HCT116 (cell line): ENCODE data around the gene CRB3. TPM values are rescaled to one million over a fixed set of nuclear protein-coding genes. Genes with fewer than 3 reads are reported as not detected.

ENCODE experiments used
- ATAC-seq: fragments of 200-7000 bp; cut with Tn5 transposase; 2 replicates; pipeline ENCODE4 v1.9.1; 2020; ENCODE audit warnings: mild to moderate bottlenecking, moderate library complexity
- BruUV-seq: library from RNA; stranded (reverse); fragments of 400-500 nt; replicated peaks from 2 replicates; lab custom pipeline; 2021; lab: Mats Ljungman, UMichigan
- CTCF ChIA-PET: fragments of 300-600 bp; sonication (Branson Sonifier 250); formaldehyde crosslinking; loops from one replicate; lab custom pipeline; 2021; ENCODE audit warnings: antibody characterized with exemption; lab: Charles Lee
- POLR2A ChIA-PET: fragments of 300-600, 350-600 bp; sonication (Branson Sonifier 250); formaldehyde crosslinking; loops from one replicate; lab custom pipeline; 2021; ENCODE audit warnings: antibody characterized with exemption; lab: Charles Lee
- RAD21 ChIA-PET, 2 experiments: fragments of 300-600 bp; sonication (Branson Sonifier 250); formaldehyde crosslinking; loops; one replicate each; lab custom pipeline; 2023; ENCODE audit warnings: low total read pairs in 2 of 2; ENCODE audit not compliant: uncharacterized antibody in 2 of 2, unreplicated experiment in 2 of 2, low non-redundant PET in 1 of 2; lab: Charles Lee
- DNase-seq: peaks from one replicate; pipeline ENCODE4 v3.0.0-alpha.2; 2010; ENCODE audit warnings: low read depth, low spot score
- H2AFZ ChIP-seq: fragments of 200-600 bp; shearing (Covaris generic), sonication (generic); 2 replicates; pipeline ENCODE4 v1.6.1; 2017; ENCODE audit warnings: low read depth, mixed run types, mixed read lengths, antibody characterized with exemption, low read length; ENCODE audit not compliant: poor library complexity, severe bottlenecking
- H3K27ac ChIP-seq: 2 replicates; pipeline ENCODE4 v1.5.1; 2012; ENCODE audit warnings: low read depth, low read length
- H3K27me3 ChIP-seq: fragments of 200-600 bp; sonication (generic); 2 replicates; pipeline ENCODE4 v1.6.1; 2016; ENCODE audit warnings: mixed run types, low read length, mixed read lengths; ENCODE audit not compliant: insufficient read depth
- H3K36me3 ChIP-seq, 2 experiments: fragments of 200-500 bp in 1 of 2; fragments of 200-600 bp in 1 of 2; sonication (Bioruptor generic) in 1 of 2; sonication (generic) in 1 of 2; 2 replicates each; pipeline versions ENCODE4 v1.5.1 to v1.6.1; 2014 to 2016; ENCODE audit warnings: low read length in 2 of 2, inconsistent platforms in 1 of 2, mixed read lengths in 1 of 2, mixed run types in 1 of 2; ENCODE audit not compliant: insufficient read depth in 2 of 2, control insufficient read depth in 1 of 2
- H3K4me1 ChIP-seq, 2 experiments: fragments of 200-600 bp in 1 of 2; sonication (generic) in 1 of 2; 2 replicates each; pipeline versions ENCODE4 v1.5.1 to v1.6.1; 2012 to 2017; ENCODE audit warnings: low read length in 2 of 2, inconsistent platforms in 1 of 2, mild to moderate bottlenecking in 1 of 2, mixed read lengths in 1 of 2, mixed run types in 1 of 2, moderate library complexity in 1 of 2; ENCODE audit not compliant: insufficient read depth in 2 of 2, control insufficient read depth in 1 of 2
- H3K4me2 ChIP-seq: fragments of 200-600 bp; sonication (generic); 2 replicates; pipeline ENCODE4 v1.6.1; 2017; ENCODE audit warnings: mixed run types, low read length, mixed read lengths
- H3K4me3 ChIP-seq, 2 experiments: fragments of 200-600 bp in 1 of 2; sonication (generic) in 1 of 2; replicated peaks in 1 of 2; 2 replicates each; pipeline ENCODE4 v1.5.1; 2011 to 2016; ENCODE audit warnings: low read length in 2 of 2, control low read depth in 1 of 2, low read depth in 1 of 2, mild to moderate bottlenecking in 1 of 2, mixed read lengths in 1 of 2, mixed run types in 1 of 2
- H3K79me2 ChIP-seq: fragments of 200-600 bp; sonication (generic); 2 replicates; pipeline ENCODE4 v1.6.1; 2017; ENCODE audit warnings: mild to moderate bottlenecking, mixed run types, low read length, moderate library complexity, mixed read lengths; ENCODE audit not compliant: insufficient read depth
- H3K9ac ChIP-seq: fragments of 200-600 bp; sonication (generic); 2 replicates; pipeline ENCODE4 v1.6.1; 2016; ENCODE audit warnings: low read length, mixed read lengths
- H3K9me2 ChIP-seq: fragments of 200-600 bp; sonication (generic), shearing (Covaris generic); 2 replicates; pipeline ENCODE4 v1.6.1; 2017; ENCODE audit warnings: mixed run types, mild to moderate bottlenecking, moderate library complexity; ENCODE audit not compliant: insufficient read depth
- H3K9me3 ChIP-seq, 2 experiments: fragments of 200-500 bp in 1 of 2; fragments of 200-600 bp in 1 of 2; sonication (Bioruptor generic) in 1 of 2; sonication (generic) in 1 of 2; 2 replicates each; pipeline ENCODE4 v1.6.1; 2014 to 2017; ENCODE audit warnings: low read length in 2 of 2, mixed read lengths in 2 of 2, inconsistent platforms in 1 of 2, low read depth in 1 of 2, mild to moderate bottlenecking in 1 of 2, mixed run types in 1 of 2, moderate library complexity in 1 of 2; ENCODE audit not compliant: control insufficient read depth in 1 of 2, insufficient read depth in 1 of 2
- H4K20me1 ChIP-seq: fragments of 200-600 bp; sonication (generic), shearing (Covaris generic); 2 replicates; pipeline ENCODE4 v1.6.1; 2017; ENCODE audit warnings: mixed run types, mild to moderate bottlenecking, moderate library complexity; ENCODE audit not compliant: insufficient read depth
- CBX3 ChIP-seq: IDR thresholded peaks from 2 replicates; pipeline ENCODE4 v1.6.1; 2012; ENCODE audit warnings: low read depth
- CEBPB ChIP-seq: IDR thresholded peaks from 2 replicates; pipeline ENCODE4 v1.6.1; 2012; ENCODE audit warnings: low read depth
- EGR1 ChIP-seq: IDR thresholded peaks from 2 replicates; pipeline ENCODE4 v1.6.1; 2012; ENCODE audit warnings: low read depth
- ELF1 ChIP-seq: IDR thresholded peaks from 2 replicates; pipeline ENCODE4 v1.6.1; 2012; ENCODE audit warnings: low read depth, borderline replicate concordance
- EZH2phosphoT487 ChIP-seq: fragments of 200-600 bp; IDR thresholded peaks from 2 replicates; pipeline ENCODE4 v1.6.1; 2018; ENCODE audit warnings: antibody characterized with exemption, borderline replicate concordance
- JUND ChIP-seq: IDR thresholded peaks from 2 replicates; pipeline ENCODE4 v1.6.1; 2012
- POLR2AphosphoS5 ChIP-seq: IDR thresholded peaks from 2 replicates; pipeline ENCODE4 v1.6.1; 2011; ENCODE audit warnings: mild to moderate bottlenecking, low read depth, low read length, moderate library complexity
- RAD21 ChIP-seq: IDR thresholded peaks from 2 replicates; pipeline ENCODE4 v1.6.1; 2012; ENCODE audit warnings: low read depth, mild to moderate bottlenecking
- SIN3A ChIP-seq: IDR thresholded peaks from 2 replicates; pipeline ENCODE4 v1.6.1; 2012; ENCODE audit warnings: low read depth
- SP1 ChIP-seq: IDR thresholded peaks from 2 replicates; pipeline ENCODE4 v1.6.1; 2012; ENCODE audit warnings: low read depth
- TCF7L2 ChIP-seq: IDR thresholded peaks from 2 replicates; pipeline ENCODE4 v1.7.0; 2011; ENCODE audit warnings: borderline replicate concordance, inconsistent platforms; ENCODE audit not compliant: insufficient read depth, insufficient read length; ENCODE audit errors: extremely low read depth
- ZFX ChIP-seq: fragments of 450-650 bp; IDR thresholded peaks from 2 replicates; pipeline ENCODE4 v1.6.1; 2017
- ZNF274 ChIP-seq: fragments of 200-500 bp; sonication (Bioruptor generic); IDR thresholded peaks from 2 replicates; pipeline ENCODE4 v1.6.1; 2014; ENCODE audit warnings: mild to moderate bottlenecking, low read depth, low read length, inconsistent platforms
- intact Hi-C: fragments of 100-400 bp; cut with micrococcal nuclease; formaldehyde crosslinking; loops from 2 replicates; pipeline ENCODE4 v1.10.0; 2022
- total RNA-seq: library from RNA; stranded (reverse); gene quantifications from one replicate; pipeline ENCODE4 v1.2.1, GENCODE V29; 2021; ENCODE audit not compliant: unreplicated experiment
- TF ChIP-seq, protein P1 (sequence below): IDR thresholded peaks from 2 replicates; pipeline ENCODE4 v1.6.1; 2011; ENCODE audit warnings: mild to moderate bottlenecking, low read length, moderate library complexity; ENCODE audit not compliant: insufficient replicate concordance; ENCODE audit errors: extremely low read depth
- TF ChIP-seq, protein P2 (sequence below): IDR thresholded peaks from 2 replicates; pipeline ENCODE4 v1.6.1; 2012
- TF ChIP-seq, protein P3 (sequence below): IDR thresholded peaks from 2 replicates; pipeline ENCODE4 v1.6.1; 2012
- TF ChIP-seq, protein P4 (sequence below): IDR thresholded peaks from 2 replicates; pipeline ENCODE4 v1.6.1; 2012; ENCODE audit warnings: low read depth

Gene CRB3
- total RNA-seq, 1 experiment from 2014 or later = 40.5 TPM

DNA sequence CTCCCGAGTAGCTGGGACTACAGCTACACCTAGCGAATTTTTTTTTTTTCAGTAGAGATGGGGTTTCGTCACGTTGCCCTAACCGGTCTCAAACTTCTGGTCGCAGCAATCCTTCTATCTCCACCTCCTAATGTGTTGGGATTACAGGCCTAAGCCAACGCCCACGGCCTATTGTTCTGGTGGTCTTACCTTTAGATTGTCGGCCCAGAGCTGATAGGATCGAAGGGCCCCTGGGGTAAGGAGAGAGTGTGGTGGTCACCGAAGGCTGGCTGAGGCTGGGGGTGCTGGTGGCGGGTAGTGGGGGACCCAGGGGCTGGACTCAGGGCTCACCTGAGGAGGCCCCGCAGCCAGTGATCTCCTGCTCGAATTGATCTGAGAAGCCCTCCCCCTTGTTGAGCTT, 7.0 kb downstream of the CRB3 start:
- Histone ChIP-seq H4K20me1 (no peaks in the 10 kb centered on the region), H2AFZ (no peak overlapping the region)
- CTCF ChIA-PET = no interaction called here
- no peak for DNase-seq
- TF ChIP-seq, protein P1, sequence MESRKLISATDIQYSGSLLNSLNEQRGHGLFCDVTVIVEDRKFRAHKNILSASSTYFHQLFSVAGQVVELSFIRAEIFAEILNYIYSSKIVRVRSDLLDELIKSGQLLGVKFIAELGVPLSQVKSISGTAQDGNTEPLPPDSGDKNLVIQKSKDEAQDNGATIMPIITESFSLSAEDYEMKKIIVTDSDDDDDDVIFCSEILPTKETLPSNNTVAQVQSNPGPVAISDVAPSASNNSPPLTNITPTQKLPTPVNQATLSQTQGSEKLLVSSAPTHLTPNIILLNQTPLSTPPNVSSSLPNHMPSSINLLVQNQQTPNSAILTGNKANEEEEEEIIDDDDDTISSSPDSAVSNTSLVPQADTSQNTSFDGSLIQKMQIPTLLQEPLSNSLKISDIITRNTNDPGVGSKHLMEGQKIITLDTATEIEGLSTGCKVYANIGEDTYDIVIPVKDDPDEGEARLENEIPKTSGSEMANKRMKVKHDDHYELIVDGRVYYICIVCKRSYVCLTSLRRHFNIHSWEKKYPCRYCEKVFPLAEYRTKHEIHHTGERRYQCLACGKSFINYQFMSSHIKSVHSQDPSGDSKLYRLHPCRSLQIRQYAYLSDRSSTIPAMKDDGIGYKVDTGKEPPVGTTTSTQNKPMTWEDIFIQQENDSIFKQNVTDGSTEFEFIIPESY = no peak
- TF ChIP-seq JUND = no peak
- TF ChIP-seq, all 23 proteins: peak for 0
- Histone ChIP-seq H3K9me2 (no peaks in the 10 kb centered on the region), H3K9ac (no peak overlapping the region), H3K4me3 (no peak overlapping the region), H3K4me1 (peaks cover 8 to 22% of the 10 kb centered on the region in 2 experiments), H3K4me2 (no peak overlapping the region), H3K79me2 (no peaks in the 10 kb centered on the region), H3K36me3 (peaks cover 0 to 10% of the 10 kb centered on the region in 2 experiments; a peak in 2 of 4 replicates), H3K27ac (no peak overlapping the region), H3K9me3 (no peaks in the 10 kb centered on the region), H3K27me3 (no peaks in the 10 kb centered on the region)
- RAD21 ChIA-PET = no interaction called here
- intact Hi-C loops = no loop called here
- no TSS peak for BruUV-seq
- POLR2A ChIA-PET = no interaction called here
- ATAC-seq = no peak

DNA sequence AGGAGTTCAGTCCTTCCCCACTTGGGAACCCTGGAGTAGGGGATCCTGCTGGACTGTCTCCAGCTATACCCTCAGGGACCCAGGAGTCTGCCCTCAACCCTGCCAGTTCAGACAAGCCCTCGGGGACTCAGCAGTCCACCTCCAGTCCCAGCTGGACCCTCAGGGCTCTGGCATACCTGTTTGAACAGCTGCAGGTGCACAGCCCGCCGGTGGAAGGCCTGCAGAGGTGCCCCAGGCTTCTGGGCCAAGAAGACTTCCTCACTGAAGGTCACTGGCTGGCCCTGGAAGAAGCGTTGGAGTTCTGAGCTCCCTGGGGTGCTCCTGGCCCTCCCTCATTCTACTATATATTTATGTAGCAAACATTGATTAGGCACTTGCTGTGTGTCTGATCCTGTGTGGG, 8.6 kb downstream of the CRB3 start:
- CTCF ChIA-PET = no interaction called here
- POLR2A ChIA-PET = no interaction called here

More for the DNA sequence above, 8.6 kb downstream of the CRB3 start:
- H3K9me2 ChIP-seq = no peaks in the 10 kb centered on the region
- no peak overlapping the region for H3K9ac ChIP-seq
- H3K27ac ChIP-seq = peak overlapping the region; percentile 8; the same call in 1 of the 2 replicates
- intact Hi-C loops = no loop called here
- ATAC-seq (no peak), DNase-seq (no peak)
- RAD21 ChIA-PET = no interaction called here
- H3K27me3 ChIP-seq = no peaks in the 10 kb centered on the region
- H3K9me3 ChIP-seq = no peaks in the 10 kb centered on the region
- H4K20me1 ChIP-seq = no peaks in the 10 kb centered on the region
- peaks cover 8 to 27% of the 10 kb centered on the region in 2 experiments for H3K4me1 ChIP-seq
- TF ChIP-seq ZNF274 (no peak), ELF1 (no peak), TCF7L2 (no peak), SP1 (no peak), RAD21 (no peak), ZFX (no peak), SIN3A (no peak), EGR1 (no peak), EZH2phosphoT487 (no peak), CEBPB (no peak), POLR2AphosphoS5 (no peak), CBX3 (no peak)
- TF ChIP-seq, protein P2, sequence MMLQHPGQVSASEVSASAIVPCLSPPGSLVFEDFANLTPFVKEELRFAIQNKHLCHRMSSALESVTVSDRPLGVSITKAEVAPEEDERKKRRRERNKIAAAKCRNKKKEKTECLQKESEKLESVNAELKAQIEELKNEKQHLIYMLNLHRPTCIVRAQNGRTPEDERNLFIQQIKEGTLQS = no peak
- TF ChIP-seq, protein P3, sequence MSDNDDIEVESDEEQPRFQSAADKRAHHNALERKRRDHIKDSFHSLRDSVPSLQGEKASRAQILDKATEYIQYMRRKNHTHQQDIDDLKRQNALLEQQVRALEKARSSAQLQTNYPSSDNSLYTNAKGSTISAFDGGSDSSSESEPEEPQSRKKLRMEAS = no peak
- TF ChIP-seq, protein P4, sequence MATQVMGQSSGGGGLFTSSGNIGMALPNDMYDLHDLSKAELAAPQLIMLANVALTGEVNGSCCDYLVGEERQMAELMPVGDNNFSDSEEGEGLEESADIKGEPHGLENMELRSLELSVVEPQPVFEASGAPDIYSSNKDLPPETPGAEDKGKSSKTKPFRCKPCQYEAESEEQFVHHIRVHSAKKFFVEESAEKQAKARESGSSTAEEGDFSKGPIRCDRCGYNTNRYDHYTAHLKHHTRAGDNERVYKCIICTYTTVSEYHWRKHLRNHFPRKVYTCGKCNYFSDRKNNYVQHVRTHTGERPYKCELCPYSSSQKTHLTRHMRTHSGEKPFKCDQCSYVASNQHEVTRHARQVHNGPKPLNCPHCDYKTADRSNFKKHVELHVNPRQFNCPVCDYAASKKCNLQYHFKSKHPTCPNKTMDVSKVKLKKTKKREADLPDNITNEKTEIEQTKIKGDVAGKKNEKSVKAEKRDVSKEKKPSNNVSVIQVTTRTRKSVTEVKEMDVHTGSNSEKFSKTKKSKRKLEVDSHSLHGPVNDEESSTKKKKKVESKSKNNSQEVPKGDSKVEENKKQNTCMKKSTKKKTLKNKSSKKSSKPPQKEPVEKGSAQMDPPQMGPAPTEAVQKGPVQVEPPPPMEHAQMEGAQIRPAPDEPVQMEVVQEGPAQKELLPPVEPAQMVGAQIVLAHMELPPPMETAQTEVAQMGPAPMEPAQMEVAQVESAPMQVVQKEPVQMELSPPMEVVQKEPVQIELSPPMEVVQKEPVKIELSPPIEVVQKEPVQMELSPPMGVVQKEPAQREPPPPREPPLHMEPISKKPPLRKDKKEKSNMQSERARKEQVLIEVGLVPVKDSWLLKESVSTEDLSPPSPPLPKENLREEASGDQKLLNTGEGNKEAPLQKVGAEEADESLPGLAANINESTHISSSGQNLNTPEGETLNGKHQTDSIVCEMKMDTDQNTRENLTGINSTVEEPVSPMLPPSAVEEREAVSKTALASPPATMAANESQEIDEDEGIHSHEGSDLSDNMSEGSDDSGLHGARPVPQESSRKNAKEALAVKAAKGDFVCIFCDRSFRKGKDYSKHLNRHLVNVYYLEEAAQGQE = no peak
- H3K36me3 ChIP-seq = no peaks in the 10 kb centered on the region; a peak in 1 of 4 replicates
- BruUV-seq = no TSS peak
- H3K79me2 ChIP-seq = no peaks in the 10 kb centered on the region
- no peak overlapping the region for H2AFZ ChIP-seq
- H3K4me3 ChIP-seq = no peak overlapping the region
- peak overlapping the region; percentile 11; the same call in 1 of the 2 replicates for H3K4me2 ChIP-seq
